HCT116 (cell line): ENCODE data around the gene ZNF548. TPM values are rescaled to one million over a fixed set of nuclear protein-coding genes. Genes with fewer than 3 reads are reported as not detected.

Experiments
- ATAC-seq: fragments of 200-7000 bp; cut with Tn5 transposase; 2 replicates; pipeline ENCODE4 v1.9.1; 2020; ENCODE audit warnings: mild to moderate bottlenecking, moderate library complexity
- BruUV-seq: library from RNA; stranded (reverse); fragments of 400-500 nt; replicated peaks from 2 replicates; lab custom pipeline; 2021; lab: Mats Ljungman, UMichigan
- CTCF ChIA-PET: fragments of 300-600 bp; sonication (Branson Sonifier 250); formaldehyde crosslinking; loops from one replicate; lab custom pipeline; 2021; ENCODE audit warnings: antibody characterized with exemption; lab: Charles Lee
- POLR2A ChIA-PET: fragments of 300-600, 350-600 bp; sonication (Branson Sonifier 250); formaldehyde crosslinking; loops from one replicate; lab custom pipeline; 2021; ENCODE audit warnings: antibody characterized with exemption; lab: Charles Lee
- RAD21 ChIA-PET, 2 experiments: fragments of 300-600 bp; sonication (Branson Sonifier 250); formaldehyde crosslinking; loops; one replicate each; lab custom pipeline; 2023; ENCODE audit warnings: low total read pairs in 2 of 2; ENCODE audit not compliant: uncharacterized antibody in 2 of 2, unreplicated experiment in 2 of 2, low non-redundant PET in 1 of 2; lab: Charles Lee
- DNase-seq: peaks from one replicate; pipeline ENCODE4 v3.0.0-alpha.2; 2010; ENCODE audit warnings: low read depth, low spot score
- H2AFZ ChIP-seq: fragments of 200-600 bp; shearing (Covaris generic), sonication (generic); 2 replicates; pipeline ENCODE4 v1.6.1; 2017; ENCODE audit warnings: low read depth, mixed run types, mixed read lengths, antibody characterized with exemption, low read length; ENCODE audit not compliant: poor library complexity, severe bottlenecking
- H3K27ac ChIP-seq: 2 replicates; pipeline ENCODE4 v1.5.1; 2012; ENCODE audit warnings: low read depth, low read length
- H3K27me3 ChIP-seq: fragments of 200-600 bp; sonication (generic); 2 replicates; pipeline ENCODE4 v1.6.1; 2016; ENCODE audit warnings: mixed run types, low read length, mixed read lengths; ENCODE audit not compliant: insufficient read depth
- H3K36me3 ChIP-seq, 2 experiments: fragments of 200-500 bp in 1 of 2; fragments of 200-600 bp in 1 of 2; sonication (Bioruptor generic) in 1 of 2; sonication (generic) in 1 of 2; 2 replicates each; pipeline versions ENCODE4 v1.5.1 to v1.6.1; 2014 to 2016; ENCODE audit warnings: low read length in 2 of 2, inconsistent platforms in 1 of 2, mixed read lengths in 1 of 2, mixed run types in 1 of 2; ENCODE audit not compliant: insufficient read depth in 2 of 2, control insufficient read depth in 1 of 2
- H3K4me1 ChIP-seq, 2 experiments: fragments of 200-600 bp in 1 of 2; sonication (generic) in 1 of 2; 2 replicates each; pipeline versions ENCODE4 v1.5.1 to v1.6.1; 2012 to 2017; ENCODE audit warnings: low read length in 2 of 2, inconsistent platforms in 1 of 2, mild to moderate bottlenecking in 1 of 2, mixed read lengths in 1 of 2, mixed run types in 1 of 2, moderate library complexity in 1 of 2; ENCODE audit not compliant: insufficient read depth in 2 of 2, control insufficient read depth in 1 of 2
- H3K4me2 ChIP-seq: fragments of 200-600 bp; sonication (generic); 2 replicates; pipeline ENCODE4 v1.6.1; 2017; ENCODE audit warnings: mixed run types, low read length, mixed read lengths
- H3K4me3 ChIP-seq, 2 experiments: fragments of 200-600 bp in 1 of 2; sonication (generic) in 1 of 2; replicated peaks in 1 of 2; 2 replicates each; pipeline ENCODE4 v1.5.1; 2011 to 2016; ENCODE audit warnings: low read length in 2 of 2, control low read depth in 1 of 2, low read depth in 1 of 2, mild to moderate bottlenecking in 1 of 2, mixed read lengths in 1 of 2, mixed run types in 1 of 2
- H3K79me2 ChIP-seq: fragments of 200-600 bp; sonication (generic); 2 replicates; pipeline ENCODE4 v1.6.1; 2017; ENCODE audit warnings: mild to moderate bottlenecking, mixed run types, low read length, moderate library complexity, mixed read lengths; ENCODE audit not compliant: insufficient read depth
- H3K9ac ChIP-seq: fragments of 200-600 bp; sonication (generic); 2 replicates; pipeline ENCODE4 v1.6.1; 2016; ENCODE audit warnings: low read length, mixed read lengths
- H3K9me2 ChIP-seq: fragments of 200-600 bp; sonication (generic), shearing (Covaris generic); 2 replicates; pipeline ENCODE4 v1.6.1; 2017; ENCODE audit warnings: mixed run types, mild to moderate bottlenecking, moderate library complexity; ENCODE audit not compliant: insufficient read depth
- H3K9me3 ChIP-seq, 2 experiments: fragments of 200-500 bp in 1 of 2; fragments of 200-600 bp in 1 of 2; sonication (Bioruptor generic) in 1 of 2; sonication (generic) in 1 of 2; 2 replicates each; pipeline ENCODE4 v1.6.1; 2014 to 2017; ENCODE audit warnings: low read length in 2 of 2, mixed read lengths in 2 of 2, inconsistent platforms in 1 of 2, low read depth in 1 of 2, mild to moderate bottlenecking in 1 of 2, mixed run types in 1 of 2, moderate library complexity in 1 of 2; ENCODE audit not compliant: control insufficient read depth in 1 of 2, insufficient read depth in 1 of 2
- H4K20me1 ChIP-seq: fragments of 200-600 bp; sonication (generic), shearing (Covaris generic); 2 replicates; pipeline ENCODE4 v1.6.1; 2017; ENCODE audit warnings: mixed run types, mild to moderate bottlenecking, moderate library complexity; ENCODE audit not compliant: insufficient read depth
- ATF3 ChIP-seq: IDR thresholded peaks from 2 replicates; pipeline ENCODE4 v1.6.1; 2012
- EZH2phosphoT487 ChIP-seq: fragments of 200-600 bp; IDR thresholded peaks from 2 replicates; pipeline ENCODE4 v1.6.1; 2018; ENCODE audit warnings: antibody characterized with exemption, borderline replicate concordance
- MAX ChIP-seq: IDR thresholded peaks from 2 replicates; pipeline ENCODE4 v1.6.1; 2012
- REST ChIP-seq: IDR thresholded peaks from 2 replicates; pipeline ENCODE4 v1.6.1; 2012; ENCODE audit warnings: low read depth
- SP1 ChIP-seq: IDR thresholded peaks from 2 replicates; pipeline ENCODE4 v1.6.1; 2012; ENCODE audit warnings: low read depth
- SRF ChIP-seq: IDR thresholded peaks from 2 replicates; pipeline ENCODE4 v1.6.1; 2012; ENCODE audit warnings: low read depth
- ZNF274 ChIP-seq: fragments of 200-500 bp; sonication (Bioruptor generic); IDR thresholded peaks from 2 replicates; pipeline ENCODE4 v1.6.1; 2014; ENCODE audit warnings: mild to moderate bottlenecking, low read depth, low read length, inconsistent platforms
- intact Hi-C: fragments of 100-400 bp; cut with micrococcal nuclease; formaldehyde crosslinking; loops from 2 replicates; pipeline ENCODE4 v1.10.0; 2022
- total RNA-seq: library from RNA; stranded (reverse); gene quantifications from one replicate; pipeline ENCODE4 v1.2.1, GENCODE V29; 2021; ENCODE audit not compliant: unreplicated experiment

The ZNF548 gene
- total RNA-seq, 1 experiment from 2014 or later = 8.7 TPM

- TF ChIP-seq REST (no peak), MAX (no peak), EZH2phosphoT487 (no peak), ATF3 (no peak), SRF (no peak)
Measured at GRCh38 chr19:57376151-57376550, 13.5 kb upstream of the ZNF548 start (continued).

- POLR2A ChIA-PET = no interaction called here
- H3K79me2 ChIP-seq = no peaks in the 10 kb centered on the region
- TF ChIP-seq SP1 (no peak), ZNF274 (peak; percentile 74)
- TF ChIP-seq, all 23 proteins: peak for 1
- CTCF ChIA-PET = no interaction called here
- Histone ChIP-seq H3K27me3 (no peaks in the 10 kb centered on the region), H2AFZ (no peak overlapping the region), H3K4me1 (no peaks in the 10 kb centered on the region), H3K4me2 (no peak overlapping the region), H4K20me1 (no peaks in the 10 kb centered on the region), H3K9me3 (peaks cover 22 to 25% of the 10 kb centered on the region in 2 experiments; a peak in 3 of 4 replicates), H3K9ac (no peak overlapping the region), H3K9me2 (no peaks in the 10 kb centered on the region), H3K4me3 (no peak overlapping the region), H3K27ac (no peak overlapping the region), H3K36me3 (0 out of 4 replicates have a peak, but pooled peaks cover 0 to 8% of the 10 kb centered on the region in 2 experiments)
- RAD21 ChIA-PET = no interaction called here
- intact Hi-C loops = no loop called here
- no TSS peak for BruUV-seq
- ATAC-seq = no peak
- DNase-seq = no peak
Measured at GRCh38 chr19:57377498-57378146, 12.0 kb upstream of the ZNF548 start.
